ENCODE measurements around the gene ROBO1.

The ROBO1 gene

GRCh38 chr3:79369306-79369705 lies 398.5 kb downstream of the ROBO1 start:
- Mint-ChIP-seq H3K27me3 (no peaks in the 10 kb centered on the region), H3K4me1 (no peaks in the 10 kb centered on the region), H3K36me3 (ENCODE audit: low read depth) (no peaks in the 10 kb centered on the region), H3K27ac (no peak overlapping the region), H3K4me3 (no peak overlapping the region), H3K9me3 (peaks cover 12% of the 10 kb centered on the region)
- DNase-seq (no peak), ATAC-seq (no peak)

GRCh38 chr3:79368403-79368802 lies 399.4 kb downstream of the ROBO1 start:
- ATAC-seq (no peak), DNase-seq (no peak)
- Mint-ChIP-seq H3K27ac (no peak overlapping the region), H3K9me3 (peaks cover 12% of the 10 kb centered on the region), H3K36me3 (ENCODE audit: low read depth) (no peaks in the 10 kb centered on the region), H3K4me3 (no peak overlapping the region), H3K4me1 (no peaks in the 10 kb centered on the region), H3K27me3 (no peaks in the 10 kb centered on the region)

GRCh38 chr3:79367803-79368202 lies 400.0 kb downstream of the ROBO1 start:
- no peaks in the 10 kb centered on the region for H3K27me3 Mint-ChIP-seq
- H3K9me3 Mint-ChIP-seq: peaks cover 12% of the 10 kb centered on the region
- H3K36me3 Mint-ChIP-seq (ENCODE audit: low read depth): no peaks in the 10 kb centered on the region
- ATAC-seq (no peak), DNase-seq (no peak)
- H3K27ac Mint-ChIP-seq: no peak overlapping the region
- H3K4me1 Mint-ChIP-seq: no peaks in the 10 kb centered on the region
- no peak overlapping the region for H3K4me3 Mint-ChIP-seq

- Mint-ChIP-seq H3K4me3 (no peak overlapping the region), H3K27ac (no peak overlapping the region), H3K27me3 (no peaks in the 10 kb centered on the region), H3K9me3 (peaks cover 8% of the 10 kb centered on the region), H3K4me1 (no peaks in the 10 kb centered on the region), H3K36me3 (ENCODE audit: low read depth) (no peaks in the 10 kb centered on the region)
- ATAC-seq (no peak), DNase-seq (no peak)
These were observed 400.7 kb downstream of the ROBO1 start for GRCh38 chr3:79367066-79367465.

- DNase-seq (no peak), ATAC-seq (no peak)
- Mint-ChIP-seq H3K9me3 (peaks cover 8% of the 10 kb centered on the region), H3K27me3 (no peaks in the 10 kb centered on the region), H3K27ac (no peak overlapping the region), H3K36me3 (ENCODE audit: low read depth) (no peaks in the 10 kb centered on the region), H3K4me1 (no peaks in the 10 kb centered on the region), H3K4me3 (no peak overlapping the region)
These were observed 401.4 kb downstream of the ROBO1 start for GRCh38 chr3:79366414-79366813.

GRCh38 chr3:79364784-79365183 lies 403.0 kb downstream of the ROBO1 start:
- H3K27ac Mint-ChIP-seq: no peak overlapping the region
- no peaks in the 10 kb centered on the region for H3K27me3 Mint-ChIP-seq
- no peaks in the 10 kb centered on the region for H3K4me1 Mint-ChIP-seq
- no peak for DNase-seq
- H3K4me3 Mint-ChIP-seq: no peak overlapping the region
- no peak for ATAC-seq
- peaks cover 8% of the 10 kb centered on the region for H3K9me3 Mint-ChIP-seq
- no peaks in the 10 kb centered on the region for H3K36me3 Mint-ChIP-seq (ENCODE audit: low read depth)

- DNase-seq (no peak), ATAC-seq (no peak)
- no peaks in the 10 kb centered on the region for H3K27me3 Mint-ChIP-seq
- H3K4me3 Mint-ChIP-seq: no peak overlapping the region
- no peaks in the 10 kb centered on the region for H3K4me1 Mint-ChIP-seq
- H3K9me3 Mint-ChIP-seq: peaks cover 4% of the 10 kb centered on the region
- no peaks in the 10 kb centered on the region for H3K36me3 Mint-ChIP-seq (ENCODE audit: low read depth)
- no peak overlapping the region for H3K27ac Mint-ChIP-seq
These were observed 405.1 kb downstream of the ROBO1 start for GRCh38 chr3:79362571-79363270.

- no peaks in the 10 kb centered on the region for H3K4me1 Mint-ChIP-seq
- no peak overlapping the region for H3K27ac Mint-ChIP-seq
- H3K27me3 Mint-ChIP-seq: no peaks in the 10 kb centered on the region
- ATAC-seq: no peak
- no peaks in the 10 kb centered on the region for H3K36me3 Mint-ChIP-seq (ENCODE audit: low read depth)
- DNase-seq: no peak
- no peak overlapping the region for H3K4me3 Mint-ChIP-seq
- H3K9me3 Mint-ChIP-seq: peaks cover 4% of the 10 kb centered on the region
These were observed 405.9 kb downstream of the ROBO1 start for GRCh38 chr3:79361748-79362378.

- Mint-ChIP-seq H3K36me3 (ENCODE audit: low read depth) (no peaks in the 10 kb centered on the region), H3K9me3 (no peaks in the 10 kb centered on the region), H3K27me3 (no peaks in the 10 kb centered on the region), H3K4me1 (no peaks in the 10 kb centered on the region), H3K4me3 (no peak overlapping the region), H3K27ac (no peak overlapping the region)
- no peak for ATAC-seq
- no peak for DNase-seq
These were observed 409.5 kb downstream of the ROBO1 start for GRCh38 chr3:79358327-79358726.

- H3K27me3 Mint-ChIP-seq: no peaks in the 10 kb centered on the region
- H3K4me3 Mint-ChIP-seq: no peak overlapping the region
- no peaks in the 10 kb centered on the region for H3K36me3 Mint-ChIP-seq (ENCODE audit: low read depth)
- no peak for DNase-seq
- no peaks in the 10 kb centered on the region for H3K9me3 Mint-ChIP-seq
- no peaks in the 10 kb centered on the region for H3K4me1 Mint-ChIP-seq
- ATAC-seq: no peak
- no peak overlapping the region for H3K27ac Mint-ChIP-seq
These were observed 413.6 kb downstream of the ROBO1 start for GRCh38 chr3:79354179-79354688.

GRCh38 chr3:79351699-79352098 lies 416.1 kb downstream of the ROBO1 start:
- no peaks in the 10 kb centered on the region for H3K9me3 Mint-ChIP-seq
- H3K4me1 Mint-ChIP-seq: no peaks in the 10 kb centered on the region
- no peak overlapping the region for H3K27ac Mint-ChIP-seq
- H3K27me3 Mint-ChIP-seq: no peaks in the 10 kb centered on the region
- DNase-seq (no peak), ATAC-seq (no peak)
- no peak overlapping the region for H3K4me3 Mint-ChIP-seq
- no peaks in the 10 kb centered on the region for H3K36me3 Mint-ChIP-seq (ENCODE audit: low read depth)

- DNase-seq: no peak
- Mint-ChIP-seq H3K4me3 (no peak overlapping the region), H3K4me1 (no peaks in the 10 kb centered on the region), H3K27me3 (no peaks in the 10 kb centered on the region), H3K9me3 (peaks cover 7% of the 10 kb centered on the region), H3K36me3 (ENCODE audit: low read depth) (no peaks in the 10 kb centered on the region), H3K27ac (no peak overlapping the region)
- no peak for ATAC-seq
These were observed 422.6 kb downstream of the ROBO1 start for GRCh38 chr3:79344876-79345871.

GRCh38 chr3:79341961-79342360 lies 425.8 kb downstream of the ROBO1 start:
- H3K9me3 Mint-ChIP-seq: peaks cover 7% of the 10 kb centered on the region

GRCh38 chr3:79339846-79340245 lies 428.0 kb downstream of the ROBO1 start:
- Mint-ChIP-seq H3K27me3 (no peaks in the 10 kb centered on the region), H3K9me3 (peaks cover 7% of the 10 kb centered on the region), H3K4me1 (no peaks in the 10 kb centered on the region), H3K4me3 (no peak overlapping the region), H3K27ac (no peak overlapping the region), H3K36me3 (ENCODE audit: low read depth) (no peaks in the 10 kb centered on the region)
- ATAC-seq: no peak
- no peak for DNase-seq

More at GRCh38 chr3:79341961-79342360, 425.8 kb downstream of the ROBO1 start:
- ATAC-seq: no peak
- no peak for DNase-seq
- no peaks in the 10 kb centered on the region for H3K4me1 Mint-ChIP-seq
- no peaks in the 10 kb centered on the region for H3K36me3 Mint-ChIP-seq (ENCODE audit: low read depth)
- H3K27me3 Mint-ChIP-seq: no peaks in the 10 kb centered on the region
- H3K27ac Mint-ChIP-seq: no peak overlapping the region
- H3K4me3 Mint-ChIP-seq: no peak overlapping the region
